Nephron progenitor cell (in vitro differentiated cells): ENCODE measurements around the gene GRID2.

ENCODE experiments used
- DNase-seq: peaks from one replicate; pipeline ENCODE4 v3.0.0; 2021
- H3K27ac Mint-ChIP-seq: 2 replicates; pipeline ENCODE4 v1.8.0; 2021; ENCODE audit warnings: mild to moderate bottlenecking, moderate library complexity, mixed read lengths
- H3K27me3 Mint-ChIP-seq: 2 replicates; pipeline ENCODE4 v1.8.0; 2021; ENCODE audit warnings: mild to moderate bottlenecking, low read depth, mixed read lengths; ENCODE audit not compliant: poor library complexity
- H3K36me3 Mint-ChIP-seq: 2 replicates; pipeline ENCODE4 v1.8.0; 2021; ENCODE audit warnings: low read depth, mixed read lengths
- H3K4me1 Mint-ChIP-seq: 2 replicates; pipeline ENCODE4 v1.8.0; 2021; ENCODE audit warnings: mixed read lengths
- H3K4me3 Mint-ChIP-seq: 2 replicates; pipeline ENCODE4 v1.8.0; 2021; ENCODE audit warnings: mild to moderate bottlenecking, moderate library complexity, mixed read lengths
- H3K9me3 Mint-ChIP-seq: 2 replicates; pipeline ENCODE4 v1.8.0; 2021; ENCODE audit warnings: mild to moderate bottlenecking, moderate library complexity, mixed read lengths
- TF ChIP-seq, protein P1 (sequence below): fragments of 200-600 bp; sonication (generic); IDR thresholded peaks from 2 replicates; pipeline ENCODE4 v1.5.0; 2021; ENCODE audit warnings: antibody characterized with exemption

Gene GRID2

DNA sequence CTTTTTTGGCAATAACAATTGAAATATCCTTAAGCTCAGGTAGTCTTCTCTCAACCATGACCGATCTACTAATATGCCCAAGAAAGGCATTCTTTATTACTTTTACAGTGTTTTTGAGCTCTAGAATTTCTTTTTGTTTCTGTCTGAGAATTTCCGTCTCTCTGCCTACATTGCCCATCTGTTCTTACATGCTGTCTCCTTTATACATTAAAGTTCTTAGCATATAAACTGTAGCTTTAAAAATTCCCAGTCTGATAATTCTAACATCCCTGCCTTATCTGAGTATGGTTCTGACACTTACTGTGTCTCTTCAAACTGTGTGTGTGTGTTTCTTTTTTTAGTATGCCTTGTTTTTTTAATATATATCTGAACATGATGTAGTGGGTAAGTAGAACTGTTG lies 658.1 kb downstream of the GRID2 start:
- DNase-seq: no peak
- H3K9me3 Mint-ChIP-seq: no peaks in the 10 kb centered on the region
- H3K27ac Mint-ChIP-seq: no peak overlapping the region
- no peaks in the 10 kb centered on the region for H3K4me1 Mint-ChIP-seq
- H3K27me3 Mint-ChIP-seq: no peaks in the 10 kb centered on the region
- TF ChIP-seq, protein P1, sequence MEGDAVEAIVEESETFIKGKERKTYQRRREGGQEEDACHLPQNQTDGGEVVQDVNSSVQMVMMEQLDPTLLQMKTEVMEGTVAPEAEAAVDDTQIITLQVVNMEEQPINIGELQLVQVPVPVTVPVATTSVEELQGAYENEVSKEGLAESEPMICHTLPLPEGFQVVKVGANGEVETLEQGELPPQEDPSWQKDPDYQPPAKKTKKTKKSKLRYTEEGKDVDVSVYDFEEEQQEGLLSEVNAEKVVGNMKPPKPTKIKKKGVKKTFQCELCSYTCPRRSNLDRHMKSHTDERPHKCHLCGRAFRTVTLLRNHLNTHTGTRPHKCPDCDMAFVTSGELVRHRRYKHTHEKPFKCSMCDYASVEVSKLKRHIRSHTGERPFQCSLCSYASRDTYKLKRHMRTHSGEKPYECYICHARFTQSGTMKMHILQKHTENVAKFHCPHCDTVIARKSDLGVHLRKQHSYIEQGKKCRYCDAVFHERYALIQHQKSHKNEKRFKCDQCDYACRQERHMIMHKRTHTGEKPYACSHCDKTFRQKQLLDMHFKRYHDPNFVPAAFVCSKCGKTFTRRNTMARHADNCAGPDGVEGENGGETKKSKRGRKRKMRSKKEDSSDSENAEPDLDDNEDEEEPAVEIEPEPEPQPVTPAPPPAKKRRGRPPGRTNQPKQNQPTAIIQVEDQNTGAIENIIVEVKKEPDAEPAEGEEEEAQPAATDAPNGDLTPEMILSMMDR: no peak
- H3K36me3 Mint-ChIP-seq: no peaks in the 10 kb centered on the region
- H3K4me3 Mint-ChIP-seq: no peak overlapping the region

DNA sequence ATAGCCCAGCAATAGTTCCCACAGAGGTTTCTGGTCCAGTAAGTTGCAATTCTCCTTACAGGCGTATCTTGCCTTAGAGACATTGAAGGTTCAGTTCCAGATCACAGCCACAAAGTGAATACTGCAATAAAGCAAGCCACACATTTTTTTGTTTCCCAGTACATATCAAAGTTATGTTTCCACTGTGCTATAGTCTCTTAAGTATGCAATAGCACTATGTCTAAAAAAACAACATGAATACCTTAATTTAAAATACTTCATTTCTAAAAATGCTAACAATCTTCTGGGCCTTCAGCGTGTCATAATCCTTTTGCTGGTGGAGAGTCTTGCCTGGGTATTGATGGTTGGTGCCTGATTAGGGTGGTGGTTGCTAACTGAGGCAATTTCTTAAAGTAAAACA lies 659.1 kb downstream of the GRID2 start:
- Mint-ChIP-seq H3K36me3 (no peaks in the 10 kb centered on the region), H3K27ac (no peak overlapping the region), H3K27me3 (no peaks in the 10 kb centered on the region), H3K4me1 (no peaks in the 10 kb centered on the region), H3K9me3 (no peaks in the 10 kb centered on the region), H3K4me3 (no peak overlapping the region)
- TF ChIP-seq, protein P1: no peak
- no peak for DNase-seq

DNA sequence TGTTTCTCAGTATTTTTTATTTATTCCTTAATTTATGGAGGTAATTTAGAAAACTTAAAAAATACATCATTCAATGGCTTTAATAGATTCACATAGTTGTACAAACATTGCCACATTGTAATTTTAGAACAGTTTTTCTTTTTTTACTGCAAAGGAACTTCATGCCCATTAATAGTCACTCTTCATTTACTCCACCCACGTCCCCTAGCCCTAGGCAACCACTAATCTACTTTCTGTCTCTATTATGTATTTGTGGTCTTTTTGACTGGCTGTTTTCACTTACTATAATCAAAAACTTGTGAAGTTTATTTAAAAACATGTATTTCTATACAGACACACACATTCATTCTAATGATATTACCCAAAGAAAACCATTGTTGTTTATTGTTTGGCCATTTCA lies 664.8 kb downstream of the GRID2 start:
- Mint-ChIP-seq H3K27ac (no peak overlapping the region), H3K4me1 (no peaks in the 10 kb centered on the region), H3K9me3 (no peaks in the 10 kb centered on the region), H3K27me3 (no peaks in the 10 kb centered on the region), H3K36me3 (no peaks in the 10 kb centered on the region), H3K4me3 (no peak overlapping the region)
- TF ChIP-seq, protein P1: no peak
- DNase-seq: no peak

DNA sequence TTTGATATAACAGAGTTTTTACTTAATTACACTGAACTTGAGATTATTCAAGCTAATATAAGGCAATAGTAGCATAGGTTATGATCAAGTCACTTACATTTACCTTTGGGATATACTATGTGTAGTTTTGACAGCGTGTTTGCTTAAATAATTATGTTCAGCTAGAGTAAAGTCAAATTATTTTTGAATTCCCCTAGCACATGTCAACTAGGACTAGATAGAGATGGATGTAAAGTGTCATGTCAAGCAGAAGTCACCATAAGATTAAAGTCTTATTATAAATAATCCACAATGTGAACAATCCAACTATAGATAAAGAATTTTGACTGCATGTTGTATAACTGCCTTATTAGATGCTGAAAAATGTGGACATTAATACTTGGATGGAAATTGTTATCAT lies 665.2 kb downstream of the GRID2 start:
- Mint-ChIP-seq H3K9me3 (no peaks in the 10 kb centered on the region), H3K27me3 (no peaks in the 10 kb centered on the region), H3K27ac (no peak overlapping the region), H3K4me1 (no peaks in the 10 kb centered on the region), H3K36me3 (no peaks in the 10 kb centered on the region), H3K4me3 (no peak overlapping the region)
- TF ChIP-seq, protein P1: no peak
- no peak for DNase-seq

DNA sequence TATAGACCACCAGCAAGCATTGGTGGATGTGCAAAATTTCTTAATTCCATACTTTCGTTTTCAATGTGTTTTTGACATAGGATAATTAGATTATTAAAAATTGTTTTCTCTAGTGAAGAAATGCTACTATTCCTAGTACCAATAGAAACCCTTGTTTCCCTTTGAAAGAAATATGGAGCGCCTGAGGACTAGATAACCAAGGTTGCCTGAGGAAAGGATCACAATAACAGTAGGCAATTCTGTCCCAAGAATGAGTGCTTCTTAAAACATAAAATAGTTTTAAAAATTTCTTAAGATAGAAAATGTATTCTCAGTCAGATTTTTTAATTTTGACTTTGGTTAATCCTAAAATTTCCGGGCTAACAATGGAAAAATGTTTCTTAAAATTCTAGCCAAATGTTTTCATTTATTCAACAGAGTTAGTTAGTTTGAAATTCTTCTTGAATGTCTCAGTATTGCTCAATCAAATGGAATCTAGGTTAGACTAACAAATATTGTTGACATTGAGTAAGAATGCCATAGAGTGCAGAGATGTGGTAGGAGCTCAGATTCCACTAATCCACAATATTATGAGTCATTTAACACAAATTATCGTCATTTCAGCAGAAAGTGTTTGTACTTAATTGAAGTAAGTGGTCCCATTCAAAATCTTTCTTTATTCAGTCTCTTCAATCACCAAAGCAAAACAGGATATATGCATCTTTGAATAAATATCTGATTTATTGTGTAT lies 666.0 kb downstream of the GRID2 start:
- H3K27me3 Mint-ChIP-seq: peaks cover 3% of the 10 kb centered on the region
- no peaks in the 10 kb centered on the region for H3K36me3 Mint-ChIP-seq
- H3K27ac Mint-ChIP-seq: no peak overlapping the region
- no peak for DNase-seq
- H3K4me1 Mint-ChIP-seq: no peaks in the 10 kb centered on the region
- no peaks in the 10 kb centered on the region for H3K9me3 Mint-ChIP-seq
- TF ChIP-seq, protein P1: no peak
- H3K4me3 Mint-ChIP-seq: no peak overlapping the region

DNA sequence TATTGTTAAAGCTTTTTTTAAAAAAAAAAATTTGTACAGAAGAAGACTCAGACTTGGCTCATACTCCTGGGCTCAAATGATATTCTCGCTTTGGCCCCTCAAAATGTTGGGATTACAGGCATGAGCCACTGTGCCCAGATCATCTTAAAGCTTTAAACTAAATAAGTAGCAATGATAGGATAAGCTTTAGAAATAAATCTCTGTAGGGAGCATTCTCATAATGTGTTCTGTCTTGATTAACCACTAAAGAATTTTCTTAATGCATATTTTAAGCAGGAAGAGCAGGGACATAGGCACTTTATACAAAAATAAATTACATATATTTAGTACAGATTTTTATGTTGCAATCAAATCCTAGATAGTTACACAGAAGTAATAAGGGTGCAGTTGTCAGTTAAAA lies 667.2 kb downstream of the GRID2 start:
- H3K9me3 Mint-ChIP-seq: no peaks in the 10 kb centered on the region
- no peaks in the 10 kb centered on the region for H3K36me3 Mint-ChIP-seq
- no peaks in the 10 kb centered on the region for H3K4me1 Mint-ChIP-seq
- no peak overlapping the region for H3K4me3 Mint-ChIP-seq
- no peak overlapping the region for H3K27ac Mint-ChIP-seq
- H3K27me3 Mint-ChIP-seq: peaks cover 3% of the 10 kb centered on the region
- no peak for DNase-seq
- TF ChIP-seq, protein P1: no peak
